Measurements from ENCODE around the gene B4GALT5.
A peak's percentile ranks its signal among the peaks of the same experiment; 100 is the strongest.
"Not testable (repeated sequence)": the region's sequence is repeated elsewhere in the genome, so short reads cannot be mapped to it uniquely, and the experiment has no call there.

B4GALT5 gene

DNA sequence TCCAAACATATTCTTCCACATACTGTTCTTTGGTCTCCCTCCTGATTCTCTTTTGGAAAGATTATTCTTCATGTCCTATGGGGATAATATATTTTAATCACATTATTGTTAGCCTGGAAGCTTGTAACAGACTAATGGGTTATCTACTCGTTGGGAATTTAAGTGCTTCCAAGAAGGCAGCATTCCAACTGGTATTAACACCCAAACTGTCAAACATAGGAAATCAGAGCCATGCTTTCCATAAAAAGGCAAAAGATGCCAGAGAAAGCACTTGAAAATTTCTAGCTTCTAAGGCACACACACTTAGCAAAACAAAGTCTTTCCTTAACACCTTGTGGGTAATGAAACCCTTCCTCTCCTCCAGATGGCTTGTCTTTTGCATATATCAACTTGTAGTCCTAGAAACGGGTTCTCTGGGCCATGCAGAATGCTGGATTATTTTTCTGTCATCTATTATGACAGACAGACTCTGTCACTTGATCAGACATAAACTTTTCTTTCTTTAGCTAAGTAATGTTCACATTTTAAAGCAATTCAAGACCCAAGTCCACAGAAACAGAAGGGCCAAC, 41.5 kb downstream of the B4GALT5 start:
- no peaks in the 10 kb centered on the region for H3K27me3 ChIP-seq (ENCODE audit: control insufficient read depth in 5 of 5, insufficient read depth in 4 of 5, low read length in 5 of 5)
- no peak overlapping the region for H3K4me3 ChIP-seq (ENCODE audit: low read depth in 1 of 5, low read length in 5 of 5)
- H3K9ac ChIP-seq (ENCODE audit: low read length in 5 of 5): peak overlapping the region in 2 of 5 donors; percentile 2 to 19
- no peak overlapping the region for H3K27ac ChIP-seq (ENCODE audit: low read depth, low read length)
- no peaks in the 10 kb centered on the region for H3K9me3 ChIP-seq (ENCODE audit: control insufficient read depth in 5 of 5, low read length in 5 of 5)
- H3K36me3 ChIP-seq (ENCODE audit: control insufficient read depth in 5 of 5, insufficient read depth in 5 of 5, low read length in 5 of 5): no peaks in the 10 kb centered on the region
- peaks cover 9 to 51% (median 47%) of the 10 kb centered on the region in 5 donors for H3K4me1 ChIP-seq (ENCODE audit: control insufficient read depth in 5 of 5, insufficient read depth in 5 of 5, low read length in 5 of 5)

DNA sequence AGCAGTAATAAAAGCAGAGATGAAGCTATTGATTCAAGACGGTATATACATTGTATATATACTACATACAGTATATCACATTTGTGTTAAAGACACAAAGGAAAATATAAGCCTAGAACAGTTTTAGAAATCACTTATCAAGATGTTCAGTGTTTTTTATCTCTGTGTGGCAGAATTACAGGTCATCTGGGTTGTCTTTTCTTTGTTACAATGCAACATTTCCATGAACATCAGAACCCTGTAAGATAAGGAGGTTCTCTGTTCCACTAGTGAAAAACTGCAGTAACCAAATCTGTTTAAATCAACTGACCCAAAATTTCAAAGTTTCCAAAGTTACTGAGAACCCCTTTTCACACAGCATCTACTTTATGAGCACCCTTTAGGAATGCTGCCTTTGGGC, 42.2 kb downstream of the B4GALT5 start:
- Histone ChIP-seq H3K27me3 (ENCODE audit: control insufficient read depth in 5 of 5, insufficient read depth in 4 of 5, low read length in 5 of 5) (no peaks in the 10 kb centered on the region), H3K27ac (ENCODE audit: low read depth, low read length) (no peak overlapping the region), H3K9me3 (ENCODE audit: control insufficient read depth in 5 of 5, low read length in 5 of 5) (no peaks in the 10 kb centered on the region), H3K36me3 (ENCODE audit: control insufficient read depth in 5 of 5, insufficient read depth in 5 of 5, low read length in 5 of 5) (no peaks in the 10 kb centered on the region), H3K4me3 (ENCODE audit: low read depth in 1 of 5, low read length in 5 of 5) (no peak overlapping the region), H3K4me1 (ENCODE audit: control insufficient read depth in 5 of 5, insufficient read depth in 5 of 5, low read length in 5 of 5) (peaks cover 6 to 48% (median 40%) of the 10 kb centered on the region in 5 donors), H3K9ac (ENCODE audit: low read length in 5 of 5) (no peak overlapping the region)

DNA sequence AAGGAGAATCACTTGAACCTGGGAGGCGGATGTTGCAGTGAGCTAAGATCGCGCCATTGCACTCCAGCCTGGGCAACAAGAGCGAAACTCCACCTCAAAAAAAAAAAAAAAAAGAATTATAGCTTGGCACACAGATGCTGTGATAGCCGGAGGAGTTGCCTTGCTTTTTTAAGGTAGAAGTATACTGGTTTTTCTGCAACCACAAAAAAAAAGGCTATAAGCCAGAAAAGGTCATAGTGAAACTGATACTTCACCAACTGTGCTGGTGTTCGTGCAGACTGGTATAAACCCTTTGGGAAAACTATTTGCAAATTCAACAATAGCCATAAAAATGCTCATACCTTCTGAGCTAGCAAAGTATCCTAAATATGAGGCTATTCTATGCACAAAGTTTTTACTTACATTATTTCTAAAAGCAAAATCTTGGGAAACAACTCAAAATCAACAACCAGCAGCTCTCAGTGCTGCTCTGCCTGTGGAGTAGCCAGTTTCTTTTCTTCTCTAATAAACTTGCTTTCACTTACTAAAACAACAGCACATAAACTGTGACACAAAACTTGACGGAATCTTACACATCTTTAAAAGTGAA, 44.0 kb downstream of the B4GALT5 start:
- Histone ChIP-seq H3K4me3 (ENCODE audit: low read depth in 1 of 5, low read length in 5 of 5) (no peak overlapping the region), H3K27me3 (ENCODE audit: control insufficient read depth in 5 of 5, insufficient read depth in 4 of 5, low read length in 5 of 5) (no peaks in the 10 kb centered on the region), H3K36me3 (ENCODE audit: control insufficient read depth in 5 of 5, insufficient read depth in 5 of 5, low read length in 5 of 5) (no peaks in the 10 kb centered on the region), H3K9ac (ENCODE audit: low read length in 5 of 5) (peak overlapping the region in 1 of 5 donors; percentile 48), H3K27ac (ENCODE audit: low read depth, low read length) (no peak overlapping the region), H3K9me3 (ENCODE audit: control insufficient read depth in 5 of 5, low read length in 5 of 5) (no peaks in the 10 kb centered on the region), H3K4me1 (ENCODE audit: control insufficient read depth in 5 of 5, insufficient read depth in 5 of 5, low read length in 5 of 5) (peaks cover 0 to 35% (median 24%) of the 10 kb centered on the region in 5 donors)

DNA sequence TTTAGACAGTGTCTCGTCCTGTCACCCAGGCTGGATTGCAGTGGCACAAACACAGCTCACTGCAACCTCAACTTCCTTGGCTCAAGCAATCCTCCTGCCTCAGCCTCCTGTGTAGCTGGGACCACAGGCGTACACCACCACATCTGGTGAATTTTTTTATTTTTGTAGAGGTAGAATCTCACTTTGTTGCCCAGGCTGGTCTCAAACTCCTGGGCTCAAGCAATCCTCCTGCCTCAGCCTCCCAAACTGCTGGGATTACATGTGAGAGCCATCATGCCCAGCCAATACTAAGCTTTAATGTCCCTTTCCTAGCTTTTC, 44.8 kb downstream of the B4GALT5 start:
- peaks cover 0 to 30% (median 21%) of the 10 kb centered on the region in 5 donors for H3K4me1 ChIP-seq (ENCODE audit: control insufficient read depth in 5 of 5, insufficient read depth in 5 of 5, low read length in 5 of 5)
- not testable (repeated sequence) for H3K27ac ChIP-seq (ENCODE audit: low read depth, low read length)

DNA sequence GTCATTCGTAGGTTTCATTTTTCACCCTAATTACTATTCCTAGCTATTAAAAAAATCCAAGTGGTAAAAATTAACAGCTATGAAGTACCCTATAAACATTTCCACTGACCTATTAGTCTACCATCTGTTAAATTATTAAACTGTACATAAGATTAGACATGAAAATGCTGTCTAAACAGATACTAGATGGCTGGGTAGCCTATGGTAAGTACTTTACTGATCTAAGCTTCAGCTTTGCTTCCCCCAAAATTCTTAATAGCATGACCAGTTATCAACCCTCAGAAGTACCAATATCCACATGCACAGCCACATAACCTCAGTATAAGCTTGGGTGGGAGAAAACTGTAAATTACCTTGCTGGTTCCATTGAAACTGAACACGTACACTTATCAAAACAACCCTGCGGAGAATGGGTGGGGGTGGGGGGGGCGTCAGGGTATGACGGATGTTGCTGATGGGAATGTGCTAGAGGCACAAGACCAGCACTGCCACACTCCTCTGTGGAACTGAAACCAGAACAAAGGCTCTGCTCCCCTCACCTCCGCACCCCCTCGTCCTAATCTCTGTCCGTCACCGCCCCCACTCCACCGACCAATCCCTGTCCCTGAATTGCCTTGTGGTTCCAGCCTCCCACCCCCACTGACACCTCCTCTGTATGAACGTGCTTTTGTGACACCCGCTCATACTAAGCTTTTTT, 45.3 kb downstream of the B4GALT5 start:
- peaks cover 0 to 30% (median 21%) of the 10 kb centered on the region in 5 donors for H3K4me1 ChIP-seq (ENCODE audit: control insufficient read depth in 5 of 5, insufficient read depth in 5 of 5, low read length in 5 of 5)
- H3K36me3 ChIP-seq (ENCODE audit: control insufficient read depth in 5 of 5, insufficient read depth in 5 of 5, low read length in 5 of 5): no peaks in the 10 kb centered on the region
- no peaks in the 10 kb centered on the region for H3K27me3 ChIP-seq (ENCODE audit: control insufficient read depth in 5 of 5, insufficient read depth in 4 of 5, low read length in 5 of 5)
- H3K9me3 ChIP-seq (ENCODE audit: control insufficient read depth in 5 of 5, low read length in 5 of 5): no peaks in the 10 kb centered on the region
- peak overlapping the region in 1 of 5 donors; percentile 10 for H3K4me3 ChIP-seq (ENCODE audit: low read depth in 1 of 5, low read length in 5 of 5)
- H3K27ac ChIP-seq (ENCODE audit: low read depth, low read length): no peak overlapping the region
- H3K9ac ChIP-seq (ENCODE audit: low read length in 5 of 5): no peak overlapping the region

More for the DNA sequence above, 44.8 kb downstream of the B4GALT5 start:
- not testable (repeated sequence) for H3K27me3 ChIP-seq (ENCODE audit: control insufficient read depth in 5 of 5, insufficient read depth in 4 of 5, low read length in 5 of 5); H3K9me3 ChIP-seq (ENCODE audit: control insufficient read depth in 5 of 5, low read length in 5 of 5); H3K36me3 ChIP-seq (ENCODE audit: control insufficient read depth in 5 of 5, insufficient read depth in 5 of 5, low read length in 5 of 5)
- H3K4me3 ChIP-seq (ENCODE audit: low read depth in 1 of 5, low read length in 5 of 5): peak overlapping the region in 1 of 5 donors; percentile 10
- peak overlapping the region in 1 of 5 donors; percentile 24 for H3K9ac ChIP-seq (ENCODE audit: low read length in 5 of 5)

DNA sequence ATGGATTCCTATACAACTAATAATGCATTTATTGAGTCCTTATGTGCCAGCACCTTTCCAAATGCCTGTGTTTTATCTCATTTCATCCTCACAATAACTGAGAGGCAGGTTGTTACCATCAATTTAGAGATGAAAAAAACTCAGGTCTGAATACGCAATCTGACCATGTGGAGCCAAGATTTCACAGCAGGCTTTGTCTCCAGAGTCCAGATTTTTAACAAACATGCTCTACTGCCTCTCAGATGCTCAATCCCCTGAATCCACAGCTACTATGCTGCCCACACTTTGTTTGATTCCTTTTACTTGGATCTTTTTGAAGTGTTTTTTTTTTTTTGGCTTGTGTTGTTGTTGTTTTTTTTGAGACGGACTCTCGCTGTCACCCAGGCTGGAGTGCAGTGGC, 46.8 kb downstream of the B4GALT5 start:
- no peak overlapping the region for H3K27ac ChIP-seq (ENCODE audit: low read depth, low read length)
- H3K9me3 ChIP-seq (ENCODE audit: control insufficient read depth in 5 of 5, low read length in 5 of 5): no peaks in the 10 kb centered on the region
- H3K27me3 ChIP-seq (ENCODE audit: control insufficient read depth in 5 of 5, insufficient read depth in 4 of 5, low read length in 5 of 5): no peaks in the 10 kb centered on the region
- H3K4me3 ChIP-seq (ENCODE audit: low read depth in 1 of 5, low read length in 5 of 5): no peak overlapping the region
- no peak overlapping the region for H3K9ac ChIP-seq (ENCODE audit: low read length in 5 of 5)
- no peaks in the 10 kb centered on the region for H3K36me3 ChIP-seq (ENCODE audit: control insufficient read depth in 5 of 5, insufficient read depth in 5 of 5, low read length in 5 of 5)
- H3K4me1 ChIP-seq (ENCODE audit: control insufficient read depth in 5 of 5, insufficient read depth in 5 of 5, low read length in 5 of 5): peaks cover 0 to 26% (median 21%) of the 10 kb centered on the region in 5 donors

DNA sequence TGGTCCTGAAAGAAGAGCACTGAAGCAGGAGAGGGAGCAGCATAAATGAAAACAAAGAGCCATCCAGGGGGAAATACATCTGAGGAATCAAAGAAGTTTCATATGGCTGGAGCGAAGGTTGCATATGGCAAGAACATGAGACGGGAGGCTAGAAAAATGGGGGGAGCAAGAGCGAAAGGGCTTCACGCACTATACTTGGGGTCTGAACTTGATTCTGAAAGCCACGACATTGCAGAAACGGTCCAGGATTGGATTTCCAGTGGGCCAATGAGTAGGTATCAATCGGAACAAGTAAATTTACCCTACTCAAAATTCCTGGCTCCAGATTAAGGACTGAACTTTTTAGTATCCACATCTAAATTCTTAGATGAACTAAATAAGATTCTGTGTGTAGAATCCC, 47.9 kb downstream of the B4GALT5 start:
- Histone ChIP-seq H3K27ac (ENCODE audit: low read depth, low read length) (no peak overlapping the region), H3K36me3 (ENCODE audit: control insufficient read depth in 5 of 5, insufficient read depth in 5 of 5, low read length in 5 of 5) (no peaks in the 10 kb centered on the region), H3K27me3 (ENCODE audit: control insufficient read depth in 5 of 5, insufficient read depth in 4 of 5, low read length in 5 of 5) (no peaks in the 10 kb centered on the region), H3K9me3 (ENCODE audit: control insufficient read depth in 5 of 5, low read length in 5 of 5) (no peaks in the 10 kb centered on the region), H3K4me1 (ENCODE audit: control insufficient read depth in 5 of 5, insufficient read depth in 5 of 5, low read length in 5 of 5) (peaks cover 0 to 34% (median 19%) of the 10 kb centered on the region in 5 donors), H3K9ac (ENCODE audit: low read length in 5 of 5) (no peak overlapping the region), H3K4me3 (ENCODE audit: low read depth in 1 of 5, low read length in 5 of 5) (no peak overlapping the region)

DNA sequence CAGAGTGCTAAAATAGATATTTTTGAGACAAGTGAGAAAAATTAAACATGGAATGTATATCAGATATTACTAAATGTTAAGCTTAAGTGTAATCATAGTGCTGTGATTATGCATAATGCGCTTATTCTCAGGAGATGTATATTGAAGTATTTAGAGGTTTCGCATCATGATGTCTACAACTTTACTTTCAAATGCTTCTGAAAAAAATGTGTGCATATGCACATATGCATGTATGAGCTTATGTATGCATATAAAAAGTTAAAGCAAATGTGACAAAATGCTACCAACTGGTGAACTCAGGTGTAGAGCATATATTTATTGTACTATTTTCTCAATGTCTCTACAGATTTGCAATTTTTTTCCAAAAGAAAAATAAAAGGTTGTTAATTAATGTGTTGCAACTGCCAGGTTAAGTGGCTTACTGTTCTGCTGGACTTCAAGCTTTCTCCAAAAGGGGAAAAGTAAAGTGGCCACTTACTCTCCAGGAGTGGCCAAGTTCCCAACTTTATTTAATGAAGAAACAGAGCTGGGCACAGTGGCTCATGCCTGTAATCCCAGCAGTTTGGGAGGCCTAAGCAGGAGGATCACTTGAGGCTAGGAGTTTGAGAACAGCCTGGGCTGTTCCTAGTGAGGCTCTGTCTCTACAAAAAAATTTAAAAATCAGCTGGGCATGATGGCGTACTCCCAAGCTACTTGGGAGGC, 48.9 kb downstream of the B4GALT5 start:
- no peak overlapping the region for H3K27ac ChIP-seq (ENCODE audit: low read depth, low read length)
- no peak overlapping the region for H3K9ac ChIP-seq (ENCODE audit: low read length in 5 of 5)
- H3K4me1 ChIP-seq (ENCODE audit: control insufficient read depth in 5 of 5, insufficient read depth in 5 of 5, low read length in 5 of 5): peaks cover 0 to 29% (median 13%) of the 10 kb centered on the region in 5 donors
- H3K4me3 ChIP-seq (ENCODE audit: low read depth in 1 of 5, low read length in 5 of 5): no peak overlapping the region
- no peaks in the 10 kb centered on the region for H3K27me3 ChIP-seq (ENCODE audit: control insufficient read depth in 5 of 5, insufficient read depth in 4 of 5, low read length in 5 of 5)
- no peaks in the 10 kb centered on the region for H3K36me3 ChIP-seq (ENCODE audit: control insufficient read depth in 5 of 5, insufficient read depth in 5 of 5, low read length in 5 of 5)
- H3K9me3 ChIP-seq (ENCODE audit: control insufficient read depth in 5 of 5, low read length in 5 of 5): no peaks in the 10 kb centered on the region

DNA sequence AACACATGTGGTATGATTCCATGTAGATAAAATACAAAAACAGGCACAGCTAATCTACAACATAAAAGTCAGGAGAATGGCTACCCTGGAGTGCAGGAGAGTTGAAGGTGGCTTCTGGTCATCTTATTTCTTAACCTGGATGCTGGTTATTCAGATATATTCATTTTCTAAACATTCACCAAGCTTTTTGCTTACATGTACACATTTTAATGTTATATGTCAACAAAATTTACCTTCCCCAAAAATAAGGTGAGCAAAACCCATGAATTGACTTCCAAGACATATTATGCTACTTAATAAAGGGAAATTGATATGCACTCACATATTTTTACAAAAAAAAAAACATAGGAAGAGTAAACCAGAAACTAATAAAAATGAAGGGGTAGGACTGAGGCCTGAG, 50.6 kb downstream of the B4GALT5 start:
- H3K9me3 ChIP-seq (ENCODE audit: control insufficient read depth in 5 of 5, low read length in 5 of 5): no peaks in the 10 kb centered on the region
- no peak overlapping the region for H3K27ac ChIP-seq (ENCODE audit: low read depth, low read length)
- no peaks in the 10 kb centered on the region for H3K27me3 ChIP-seq (ENCODE audit: control insufficient read depth in 5 of 5, insufficient read depth in 4 of 5, low read length in 5 of 5)
- no peak overlapping the region for H3K4me3 ChIP-seq (ENCODE audit: low read depth in 1 of 5, low read length in 5 of 5)
- H3K4me1 ChIP-seq (ENCODE audit: control insufficient read depth in 5 of 5, insufficient read depth in 5 of 5, low read length in 5 of 5): peaks cover 0 to 28% (median 18%) of the 10 kb centered on the region in 5 donors
- H3K9ac ChIP-seq (ENCODE audit: low read length in 5 of 5): no peak overlapping the region
- H3K36me3 ChIP-seq (ENCODE audit: control insufficient read depth in 5 of 5, insufficient read depth in 5 of 5, low read length in 5 of 5): no peaks in the 10 kb centered on the region
